Hindlimb muscle (tissue), 1 donor: ENCODE results near the gene LY6G5B. TPM values are rescaled to one million over a fixed set of nuclear protein-coding genes. Genes with fewer than 3 reads are reported as not detected.

Source experiments
- DNase-seq: peaks from one replicate; pipeline ENCODE4 v3.0.0-alpha.2; 2013
- polyA plus RNA-seq: library from polyadenylated mRNA; unstranded; fragments of 120-200 nt; gene quantifications from one replicate; pipeline ENCODE4 v1.2.1, GENCODE V29; 2013; ENCODE audit not compliant: insufficient read length

LY6G5B gene
- polyA plus RNA-seq, 1 donor, result 11.7 TPM

DNA sequence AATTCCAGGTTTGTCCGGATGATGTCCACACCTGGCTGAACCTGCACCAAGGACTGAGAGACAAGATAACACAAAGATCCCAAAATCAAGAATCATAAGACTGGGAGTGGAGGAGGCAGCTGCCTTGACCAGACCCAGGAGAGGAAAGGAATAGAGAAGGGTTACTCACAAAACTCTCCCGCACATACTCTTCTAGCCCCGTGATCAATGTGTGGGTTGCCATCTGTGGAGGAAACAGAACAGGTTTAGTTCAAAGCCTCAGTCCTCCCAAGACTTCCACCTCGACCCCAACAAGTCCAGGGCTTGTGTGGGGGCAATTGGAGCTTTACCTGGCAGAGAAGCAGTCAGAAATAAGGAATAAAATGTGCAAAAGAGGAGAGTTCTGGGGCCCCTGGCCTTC, 28.4 kb upstream of the LY6G5B start:
- DNase-seq, result no peak

- no peak for DNase-seq
Observed at GRCh38 chr6:31642798-31643570, 26.8 kb upstream of the LY6G5B start.

DNA sequence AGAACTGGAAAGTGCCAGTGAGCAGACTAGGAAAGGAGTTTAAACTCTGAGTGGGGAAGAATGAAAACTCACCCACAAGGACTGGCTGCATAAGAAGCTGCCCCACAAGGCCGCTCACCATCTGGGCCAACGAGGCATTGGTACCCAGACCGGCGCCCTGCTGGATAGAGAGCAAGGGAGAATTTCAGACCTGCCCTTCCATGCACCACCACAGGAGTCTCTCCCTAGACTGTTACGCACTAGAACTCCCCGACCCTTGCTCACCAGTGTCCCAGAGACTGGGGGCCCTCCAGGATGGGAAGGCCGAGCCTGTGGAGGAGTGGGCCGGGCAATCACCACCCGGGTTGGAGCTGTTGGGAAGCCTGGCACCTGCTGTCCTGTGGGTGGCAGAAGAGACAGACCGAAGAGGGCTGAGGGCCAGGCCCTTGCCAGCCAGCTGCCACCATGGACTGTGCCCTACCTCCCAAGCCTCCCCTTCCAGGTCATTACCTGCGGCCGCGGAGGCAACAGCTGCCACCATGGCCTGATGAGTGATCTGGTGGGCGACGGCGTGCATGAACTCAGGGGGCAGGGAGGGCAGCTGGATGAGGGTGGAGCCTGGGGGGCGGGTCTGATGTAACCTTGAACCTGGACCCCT, 25.8 kb upstream of the LY6G5B start:
- DNase-seq, result no peak

DNA sequence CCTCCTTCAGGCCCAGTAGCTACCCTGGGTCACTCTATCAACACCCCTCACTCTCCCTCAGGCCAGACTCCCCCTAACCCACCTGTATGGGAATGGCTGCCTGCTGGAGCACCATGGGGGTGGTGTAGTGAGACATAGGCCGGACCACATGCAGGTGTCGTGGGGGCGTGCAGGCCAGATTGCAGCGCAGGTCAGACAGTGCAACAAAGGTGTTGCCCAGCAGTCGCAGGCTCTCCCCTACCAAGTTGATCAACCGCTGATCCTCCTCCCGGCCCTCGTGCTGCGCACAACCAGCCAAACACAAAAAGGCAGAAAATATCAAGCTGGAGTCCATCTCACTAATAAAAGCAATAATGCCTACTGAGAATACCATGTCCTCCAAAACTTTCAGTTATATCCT, 24.5 kb upstream of the LY6G5B start:
- no peak for DNase-seq

- DNase-seq, result peak; percentile 83
Observed at GRCh38 chr6:31651602-31652191, 18.1 kb upstream of the LY6G5B start.

DNA sequence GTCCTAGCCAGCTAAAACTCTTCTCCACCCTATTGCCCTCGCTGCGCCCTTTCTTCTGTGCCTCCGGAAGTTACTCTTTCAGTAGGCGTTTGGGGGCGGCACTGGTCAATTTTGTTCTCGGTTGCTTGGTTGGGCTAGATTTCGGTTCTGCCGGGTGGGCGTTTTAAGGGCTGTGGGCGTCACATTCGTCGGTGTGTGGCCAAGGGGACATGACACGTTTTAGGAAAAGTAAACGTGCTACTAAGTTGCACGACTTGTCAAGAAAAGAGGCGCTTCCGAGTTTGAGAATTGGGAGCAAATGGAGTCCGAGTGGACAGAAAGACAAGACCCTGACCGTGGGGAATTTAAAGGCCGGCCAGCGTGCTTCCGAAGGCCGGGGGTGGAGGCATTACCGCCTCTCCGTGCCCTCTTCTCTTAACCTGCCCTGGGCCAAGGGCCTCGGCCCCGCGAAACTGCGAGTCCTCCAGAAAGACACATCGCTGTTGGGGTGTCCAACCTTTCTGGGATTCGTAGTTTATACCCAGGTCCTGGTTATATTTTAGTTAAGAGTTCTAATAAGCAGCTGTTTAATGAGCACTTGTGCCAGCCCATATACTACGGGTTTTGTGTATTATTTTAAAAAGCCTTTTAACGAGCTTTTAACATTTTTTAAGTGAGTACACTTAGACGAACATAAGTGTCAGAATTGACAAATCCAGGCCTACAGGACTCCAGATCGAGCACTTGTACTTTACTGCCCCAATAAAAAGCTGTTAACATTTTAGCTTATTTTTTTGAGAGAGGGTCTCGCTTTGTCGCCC, 16.7 kb upstream of the LY6G5B start:
- DNase-seq, result no peak

GRCh38 chr6:31654574-31655348, 15.0 kb upstream of the LY6G5B start:
- no peak for DNase-seq

GRCh38 chr6:31655349-31656237, 14.2 kb upstream of the LY6G5B start, which contains the start of gene APOM:
Gene APOM, plus strand, starts transcription at chr6:31655894. Its CDS starts 73 bp downstream, at chr6:31655967.
- DNase-seq, result no peak

- DNase-seq, result no peak
Observed at GRCh38 chr6:31657406-31658157, 12.2 kb upstream of the LY6G5B start.

- DNase-seq, result no peak
Observed at GRCh38 chr6:31658158-31658688, 11.6 kb upstream of the LY6G5B start.

DNA sequence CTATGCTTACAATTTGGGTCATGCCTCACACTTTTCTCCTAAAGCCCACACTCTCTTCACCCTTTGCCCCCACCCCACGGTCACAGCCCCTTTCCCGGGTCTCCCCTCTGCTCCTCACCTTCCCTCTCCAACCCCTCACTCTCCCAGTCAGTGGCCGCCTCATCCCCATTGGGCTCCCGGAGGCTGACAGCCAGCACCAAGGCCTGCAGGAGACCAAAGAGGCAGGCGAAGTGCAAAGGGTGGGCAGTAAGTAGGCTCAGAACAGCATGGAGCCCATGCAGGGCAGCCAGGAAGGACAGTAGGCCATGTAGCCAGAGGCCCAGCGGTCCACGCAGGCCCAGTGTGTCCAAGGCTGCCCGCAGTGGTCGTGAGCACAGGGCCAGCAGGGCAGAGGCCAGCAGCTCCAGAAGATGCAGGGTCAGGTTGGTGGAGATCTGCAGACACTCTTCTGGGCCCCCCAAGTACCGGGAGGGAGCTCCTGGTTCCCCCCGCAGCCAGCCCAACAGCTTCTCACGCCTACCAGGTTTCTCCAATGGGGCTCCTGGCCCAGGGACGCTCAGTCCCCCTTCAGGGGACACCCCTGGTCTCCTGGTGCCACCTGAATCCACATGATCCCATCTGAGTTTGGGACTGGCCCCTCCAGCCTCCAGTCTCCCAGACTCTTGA, 10.7 kb upstream of the LY6G5B start:
- no peak for DNase-seq

- DNase-seq, result no peak
Observed at GRCh38 chr6:31659649-31660380, 10.0 kb upstream of the LY6G5B start.

GRCh38 chr6:31660381-31661261, 9.2 kb upstream of the LY6G5B start, which contains the start of gene C6orf47:
Gene C6orf47, minus strand, starts transcription at chr6:31660778. Its CDS starts 831 bp downstream, at chr6:31659947.
- peak; percentile 89 for DNase-seq

- DNase-seq, result no peak
Observed at GRCh38 chr6:31661262-31662123, 8.3 kb upstream of the LY6G5B start.

DNA sequence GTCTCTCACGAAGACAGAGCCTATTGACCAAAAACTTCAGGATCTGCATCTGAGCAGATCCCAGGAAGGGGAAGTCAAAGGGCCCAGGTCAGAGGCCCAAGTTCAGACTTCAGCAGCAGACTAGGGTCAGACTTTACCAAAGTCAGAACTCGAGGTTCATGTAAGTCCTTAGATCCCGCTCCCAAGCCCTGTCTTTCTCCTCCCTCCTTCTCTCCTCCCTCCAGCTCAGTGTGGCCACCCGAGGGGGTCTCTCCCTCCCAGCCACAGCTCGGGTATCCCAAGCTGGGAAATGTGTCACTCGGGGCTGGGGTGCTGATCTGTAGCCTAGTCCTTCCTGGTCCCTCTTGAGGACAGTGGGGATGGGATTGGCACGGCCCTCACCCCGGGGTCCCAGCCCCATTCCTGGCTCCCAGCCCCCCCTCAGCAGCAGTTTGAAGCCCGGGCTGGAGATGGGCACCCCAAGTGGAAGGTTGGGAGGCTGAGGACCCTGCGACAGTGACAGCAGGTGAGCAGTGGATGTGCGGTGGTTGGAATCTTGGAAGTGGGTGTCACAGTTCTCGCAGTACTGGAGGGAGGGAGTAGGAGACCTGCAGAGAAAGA, 7.6 kb upstream of the LY6G5B start:
- DNase-seq, result no peak
